ENCODE results near the gene AMDHD2.

Gene AMDHD2

GRCh38 chr16:2520784-2521531 is 787 bp downstream of the AMDHD2 start:
- no peak for TF ChIP-seq CTCF (IDR thresholded peaks at IDR 0.05; ENCODE audit: poor library complexity, severe bottlenecking)
- H3K9me3 ChIP-seq (ENCODE audit: severe bottlenecking), result no peaks in the 10 kb centered on the region
- peak overlapping the region; percentile 55 for H3K4me3 ChIP-seq (ENCODE audit: severe bottlenecking)
- H3K36me3 ChIP-seq (ENCODE audit: low read depth), result peaks cover 34% of the 10 kb centered on the region
- no peaks in the 10 kb centered on the region for H3K27me3 ChIP-seq (ENCODE audit: insufficient read depth, poor library complexity, severe bottlenecking)
- ATAC-seq (ENCODE audit: low read depth) (peak; percentile 64), DNase-seq (ENCODE audit: low spot score) (peak; percentile 70)
- peaks cover 12% of the 10 kb centered on the region for H3K4me1 ChIP-seq (ENCODE audit: insufficient read depth, poor library complexity, severe bottlenecking)
- peak overlapping the region; percentile 38 for H3K27ac ChIP-seq (ENCODE audit: poor library complexity, severe bottlenecking)

- Histone ChIP-seq H3K27me3 (ENCODE audit: insufficient read depth, poor library complexity, severe bottlenecking) (no peaks in the 10 kb centered on the region), H3K9me3 (ENCODE audit: severe bottlenecking) (no peaks in the 10 kb centered on the region), H3K4me1 (ENCODE audit: insufficient read depth, poor library complexity, severe bottlenecking) (no peaks in the 10 kb centered on the region), H3K4me3 (ENCODE audit: severe bottlenecking) (no peak overlapping the region), H3K27ac (ENCODE audit: poor library complexity, severe bottlenecking) (no peak overlapping the region), H3K36me3 (ENCODE audit: low read depth) (peaks cover 34% of the 10 kb centered on the region)
- ATAC-seq (ENCODE audit: low read depth) (no peak), DNase-seq (ENCODE audit: low spot score) (no peak)
- TF ChIP-seq CTCF (IDR thresholded peaks at IDR 0.05; ENCODE audit: poor library complexity, severe bottlenecking), result no peak
Observed at GRCh38 chr16:2523801-2524231, 3.6 kb downstream of the AMDHD2 start.

GRCh38 chr16:2524339-2524938 is 4.3 kb downstream of the AMDHD2 start:
- DNase-seq (ENCODE audit: low spot score) (no peak), ATAC-seq (ENCODE audit: low read depth) (no peak)
- peaks cover 28% of the 10 kb centered on the region for H3K36me3 ChIP-seq (ENCODE audit: low read depth)
- TF ChIP-seq CTCF (IDR thresholded peaks at IDR 0.05; ENCODE audit: poor library complexity, severe bottlenecking), result no peak
- no peak overlapping the region for H3K27ac ChIP-seq (ENCODE audit: poor library complexity, severe bottlenecking)
- no peaks in the 10 kb centered on the region for H3K27me3 ChIP-seq (ENCODE audit: insufficient read depth, poor library complexity, severe bottlenecking)
- H3K4me3 ChIP-seq (ENCODE audit: severe bottlenecking), result no peak overlapping the region
- no peaks in the 10 kb centered on the region for H3K4me1 ChIP-seq (ENCODE audit: insufficient read depth, poor library complexity, severe bottlenecking)
- H3K9me3 ChIP-seq (ENCODE audit: severe bottlenecking), result no peaks in the 10 kb centered on the region

- no peak for TF ChIP-seq CTCF (IDR thresholded peaks at IDR 0.05; ENCODE audit: poor library complexity, severe bottlenecking)
- peaks cover 24% of the 10 kb centered on the region for H3K36me3 ChIP-seq (ENCODE audit: low read depth)
- H3K27ac ChIP-seq (ENCODE audit: poor library complexity, severe bottlenecking), result no peak overlapping the region
- no peaks in the 10 kb centered on the region for H3K27me3 ChIP-seq (ENCODE audit: insufficient read depth, poor library complexity, severe bottlenecking)
- no peak overlapping the region for H3K4me3 ChIP-seq (ENCODE audit: severe bottlenecking)
- no peaks in the 10 kb centered on the region for H3K9me3 ChIP-seq (ENCODE audit: severe bottlenecking)
- H3K4me1 ChIP-seq (ENCODE audit: insufficient read depth, poor library complexity, severe bottlenecking), result no peaks in the 10 kb centered on the region
- ATAC-seq (ENCODE audit: low read depth), result no peak
- no peak for DNase-seq (ENCODE audit: low spot score)
Observed at GRCh38 chr16:2526135-2526534, 6.0 kb downstream of the AMDHD2 start.

All from RWPE2 (cell line).